Measurements from ENCODE around the gene BAIAP2. TPM values are rescaled to one million over a fixed set of nuclear protein-coding genes. Genes with fewer than 3 reads are reported as not detected.

Gene BAIAP2
- total RNA-seq, 2 donors from 2014 or later = 14.7 to 22.7 TPM

GRCh38 chr17:81117672-81118198 lies 82.8 kb downstream of the BAIAP2 start:
- no peaks in the 10 kb centered on the region for H3K36me3 ChIP-seq
- TF ChIP-seq CTCF (IDR thresholded peaks at IDR 0.05) = no peak
- no peaks in the 10 kb centered on the region for H3K9me3 ChIP-seq
- H3K27me3 ChIP-seq = no peaks in the 10 kb centered on the region
- no peaks in the 10 kb centered on the region for H3K4me1 ChIP-seq
- no peak overlapping the region for H3K27ac ChIP-seq
- no peak for DNase-seq
- intact Hi-C loops (cut with DNase I) = no loop called here
- H3K9ac ChIP-seq (ENCODE audit: low read depth in 2 of 2, low read length in 2 of 2) = no peak overlapping the region
- H3K4me3 ChIP-seq = no peak overlapping the region

GRCh38 chr17:81118308-81119221 lies 83.6 kb downstream of the BAIAP2 start:
- H3K9ac ChIP-seq (ENCODE audit: low read depth in 2 of 2, low read length in 2 of 2) = no peak overlapping the region

GRCh38 chr17:81119223-81120148 lies 84.5 kb downstream of the BAIAP2 start:
- peak; percentile 81 for DNase-seq
- Histone ChIP-seq H3K36me3 (no peaks in the 10 kb centered on the region), H3K9me3 (no peaks in the 10 kb centered on the region), H3K4me3 (peak overlapping the region; percentile 30), H3K9ac (ENCODE audit: low read depth in 2 of 2, low read length in 2 of 2) (no peak overlapping the region), H3K4me1 (no peaks in the 10 kb centered on the region), H3K27ac (no peak overlapping the region), H3K27me3 (no peaks in the 10 kb centered on the region)
- intact Hi-C loops (cut with DNase I) = no loop called here
- TF ChIP-seq CTCF (IDR thresholded peaks at IDR 0.05) = no peak

More at GRCh38 chr17:81118308-81119221, 83.6 kb downstream of the BAIAP2 start:
- no peak for DNase-seq
- Histone ChIP-seq H3K36me3 (no peaks in the 10 kb centered on the region), H3K27ac (no peak overlapping the region), H3K9me3 (no peaks in the 10 kb centered on the region), H3K4me1 (no peaks in the 10 kb centered on the region), H3K27me3 (no peaks in the 10 kb centered on the region), H3K4me3 (peak overlapping the region; percentile 30)
- intact Hi-C loops (cut with DNase I) = no loop called here
- no peak for TF ChIP-seq CTCF (IDR thresholded peaks at IDR 0.05)

GRCh38 chr17:81120149-81120484 lies 85.2 kb downstream of the BAIAP2 start:
- Histone ChIP-seq H3K9me3 (no peaks in the 10 kb centered on the region), H3K36me3 (no peaks in the 10 kb centered on the region), H3K4me1 (no peaks in the 10 kb centered on the region), H3K4me3 (no peak overlapping the region), H3K9ac (ENCODE audit: low read depth in 2 of 2, low read length in 2 of 2) (no peak overlapping the region), H3K27ac (no peak overlapping the region), H3K27me3 (no peaks in the 10 kb centered on the region)
- no peak for DNase-seq
- no peak for TF ChIP-seq CTCF (IDR thresholded peaks at IDR 0.05)
- intact Hi-C loops (cut with DNase I) = no loop called here
